Measurements from ENCODE around the gene PSEN1.

PSEN1 gene

DNA sequence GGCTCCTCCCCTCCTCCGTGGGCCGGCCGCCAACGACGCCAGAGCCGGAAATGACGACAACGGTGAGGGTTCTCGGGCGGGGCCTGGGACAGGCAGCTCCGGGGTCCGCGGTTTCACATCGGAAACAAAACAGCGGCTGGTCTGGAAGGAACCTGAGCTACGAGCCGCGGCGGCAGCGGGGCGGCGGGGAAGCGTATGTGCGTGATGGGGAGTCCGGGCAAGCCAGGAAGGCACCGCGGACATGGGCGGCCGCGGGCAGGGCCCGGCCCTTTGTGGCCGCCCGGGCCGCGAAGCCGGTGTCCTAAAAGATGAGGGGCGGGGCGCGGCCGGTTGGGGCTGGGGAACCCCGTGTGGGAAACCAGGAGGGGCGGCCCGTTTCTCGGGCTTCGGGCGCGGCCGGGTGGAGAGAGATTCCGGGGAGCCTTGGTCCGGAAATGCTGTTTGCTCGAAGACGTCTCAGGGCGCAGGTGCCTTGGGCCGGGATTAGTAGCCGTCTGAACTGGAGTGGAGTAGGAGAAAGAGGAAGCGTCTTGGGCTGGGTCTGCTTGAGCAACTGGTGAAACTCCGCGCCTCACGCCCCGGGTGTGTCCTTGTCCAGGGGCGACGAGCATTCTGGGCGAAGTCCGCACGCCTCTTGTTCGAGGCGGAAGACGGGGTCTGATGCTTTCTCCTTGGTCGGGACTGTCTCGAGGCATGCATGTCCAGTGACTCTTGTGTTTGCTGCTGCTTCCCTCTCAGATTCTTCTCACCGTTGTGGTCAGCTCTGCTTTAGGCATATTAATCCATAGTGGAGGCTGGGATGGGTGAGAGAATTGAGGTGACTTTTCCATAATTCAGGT lies at the start of gene PSEN1:
TSS of gene PSEN1 (plus strand) at position 121 of the 839 bp plus-strand sequence. CDS start 11,513 bp downstream, outside the sequence.
- DNase-seq, result peak; percentile 97 to 99

- DNase-seq, result no peak
These were observed 45.3 kb upstream of the PSEN1 start for GRCh38 chr14:73091044-73091443.

- DNase-seq, result no peak
These were observed 38.9 kb upstream of the PSEN1 start for GRCh38 chr14:73097421-73097820.

- DNase-seq, result no peak
These were observed 36.0 kb upstream of the PSEN1 start for GRCh38 chr14:73100334-73100733.

DNA sequence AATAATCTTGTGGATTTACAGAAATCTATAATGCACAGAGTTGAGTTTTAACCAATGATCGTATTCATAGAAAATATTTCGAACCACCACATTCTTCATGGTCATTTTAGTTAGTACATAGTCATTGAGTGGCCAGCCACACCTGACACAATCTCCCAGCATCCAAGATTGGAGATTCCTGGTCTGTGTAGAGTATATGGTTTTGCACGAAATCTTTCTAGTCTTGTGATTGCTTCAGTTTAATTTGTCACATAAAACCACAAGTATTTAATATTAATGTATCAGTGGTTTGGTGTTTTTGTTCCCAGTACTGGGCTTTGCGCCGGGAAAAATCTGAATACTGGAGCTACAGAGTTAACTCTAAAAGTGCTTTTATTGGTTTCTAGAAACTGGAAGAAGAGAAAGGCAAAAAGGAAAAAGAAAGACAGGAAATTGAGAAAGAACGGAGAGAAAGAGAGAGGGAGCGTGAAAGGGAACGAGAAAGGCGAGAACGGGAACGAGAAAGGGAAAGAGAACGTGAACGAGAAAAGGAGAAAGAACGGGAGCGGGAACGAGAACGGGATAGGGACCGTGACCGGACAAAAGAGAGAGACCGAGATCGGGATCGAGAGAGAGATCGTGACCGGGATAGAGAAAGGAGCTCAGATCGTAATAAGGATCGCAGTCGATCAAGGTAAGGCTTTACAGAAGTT lies 33.4 kb upstream of the PSEN1 start:
- no peak for DNase-seq

DNA sequence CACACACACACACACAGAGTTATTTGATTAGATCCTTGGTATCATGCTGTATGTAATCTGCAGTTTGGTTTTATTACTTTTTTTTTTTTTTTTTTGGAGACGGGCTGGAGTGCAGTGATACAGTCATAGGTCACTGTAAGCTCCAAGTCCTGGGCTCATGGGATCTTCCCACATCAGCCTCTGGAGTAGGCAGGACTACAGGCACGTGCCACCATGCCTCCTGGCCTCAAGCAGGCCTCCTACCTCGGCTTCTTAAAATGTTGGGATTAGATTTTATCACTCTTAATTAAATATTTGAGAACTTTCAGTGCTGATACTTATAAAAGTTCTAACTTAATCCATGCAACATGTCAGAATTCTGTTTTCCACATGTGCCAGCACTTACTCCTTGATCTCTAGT lies 31.3 kb upstream of the PSEN1 start:
- no peak for DNase-seq

DNA sequence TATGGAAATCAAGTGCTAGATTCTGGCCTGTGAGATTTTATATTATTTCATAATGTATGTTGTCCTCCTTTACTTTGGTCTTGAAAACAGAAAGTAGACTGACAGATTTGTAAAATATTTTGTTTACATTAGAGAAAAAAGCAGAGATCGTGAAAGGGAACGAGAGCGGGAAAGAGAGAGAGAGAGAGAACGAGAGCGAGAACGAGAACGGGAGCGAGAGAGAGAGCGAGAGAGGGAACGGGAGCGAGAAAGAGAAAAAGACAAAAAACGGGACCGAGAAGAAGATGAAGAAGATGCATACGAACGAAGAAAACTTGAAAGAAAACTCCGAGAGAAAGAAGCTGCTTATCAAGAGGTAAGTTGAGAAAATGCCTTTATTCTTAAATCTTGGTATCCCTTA lies 30.6 kb upstream of the PSEN1 start:
- no peak for DNase-seq

DNA sequence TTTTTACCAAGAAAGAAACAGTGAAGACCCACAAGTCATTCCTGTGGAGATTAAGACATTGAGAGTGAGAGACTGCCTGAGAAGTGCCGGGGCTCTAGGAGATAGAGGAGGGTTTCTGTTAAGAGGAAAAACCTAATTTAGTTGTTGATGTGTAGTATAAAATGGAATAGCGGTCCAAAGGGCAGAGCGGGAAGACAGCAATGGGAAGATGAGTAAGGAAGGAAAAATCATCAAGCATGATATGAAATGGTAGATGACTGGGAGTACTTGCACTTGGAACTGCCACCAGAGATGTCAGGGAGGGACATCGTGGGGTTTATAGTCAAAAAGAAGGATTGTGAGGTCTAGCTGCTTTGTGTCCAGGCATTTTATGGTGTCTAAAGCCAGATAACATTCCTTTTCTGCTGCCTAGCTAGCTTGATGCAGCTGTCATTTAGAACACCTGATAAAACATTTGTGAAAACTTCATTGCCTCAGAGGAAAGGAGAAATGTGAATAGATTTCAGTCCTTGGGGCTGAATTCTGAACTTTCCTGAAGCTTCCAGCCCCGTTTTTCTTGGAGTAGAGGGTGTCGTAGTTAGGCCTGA lies 20.1 kb upstream of the PSEN1 start:
- DNase-seq, result no peak

DNA sequence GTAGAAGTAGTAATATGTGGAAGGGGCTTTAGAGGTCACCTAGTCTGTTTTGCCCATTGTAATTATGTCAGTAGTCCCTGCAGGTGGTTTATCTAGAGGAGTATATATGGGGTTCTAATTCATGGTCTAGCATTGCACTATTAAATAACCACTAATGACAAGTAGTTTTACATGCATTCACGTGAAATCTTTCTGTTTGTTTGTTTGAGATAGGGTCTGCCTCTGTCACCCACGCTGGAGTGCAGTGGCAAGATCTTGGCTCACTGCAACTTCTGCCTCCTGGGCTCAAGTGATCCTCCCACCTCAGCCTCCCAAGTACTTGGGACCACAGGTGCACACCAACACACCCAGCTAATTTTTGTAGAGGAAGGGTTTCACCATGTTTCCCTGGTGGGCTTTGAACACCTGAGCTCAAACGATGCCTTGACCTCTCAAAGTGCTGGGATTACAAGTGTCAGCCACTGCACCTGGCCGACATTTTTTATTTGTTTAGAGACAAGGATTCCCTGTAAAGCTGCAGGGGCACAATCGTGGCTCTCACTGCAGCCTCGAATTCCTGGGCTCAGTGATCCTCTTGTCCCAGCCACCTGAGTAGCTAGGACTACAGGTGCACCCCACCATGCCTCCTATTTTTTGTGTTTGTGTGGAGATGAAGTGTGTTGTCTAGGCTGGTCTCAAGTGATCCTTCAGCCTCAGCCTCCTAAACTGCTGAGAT lies 12.0 kb upstream of the PSEN1 start:
- DNase-seq, result no peak

DNA sequence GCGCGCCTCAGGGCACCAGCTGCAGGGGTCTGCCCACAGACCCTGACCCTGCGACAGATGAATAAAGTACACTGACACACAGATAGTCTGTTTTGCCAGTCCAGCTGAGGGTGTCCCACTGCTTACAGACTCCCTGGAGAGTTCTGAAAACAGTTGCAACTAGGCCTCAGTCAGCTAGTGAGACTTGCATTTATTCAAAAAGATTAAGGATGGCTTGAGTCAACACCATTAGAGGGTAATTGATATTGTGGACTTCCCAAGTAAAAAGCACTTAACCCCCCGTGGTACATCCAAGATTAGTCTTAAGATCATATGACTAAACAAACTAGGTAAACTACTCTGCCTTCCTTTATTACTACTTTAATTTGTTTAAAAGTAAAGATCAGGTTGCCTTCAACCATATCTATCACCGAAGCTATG lies 11.1 kb upstream of the PSEN1 start:
- no peak for DNase-seq

GRCh38 chr14:73125746-73126145 lies 10.6 kb upstream of the PSEN1 start:
- no peak for DNase-seq

DNA sequence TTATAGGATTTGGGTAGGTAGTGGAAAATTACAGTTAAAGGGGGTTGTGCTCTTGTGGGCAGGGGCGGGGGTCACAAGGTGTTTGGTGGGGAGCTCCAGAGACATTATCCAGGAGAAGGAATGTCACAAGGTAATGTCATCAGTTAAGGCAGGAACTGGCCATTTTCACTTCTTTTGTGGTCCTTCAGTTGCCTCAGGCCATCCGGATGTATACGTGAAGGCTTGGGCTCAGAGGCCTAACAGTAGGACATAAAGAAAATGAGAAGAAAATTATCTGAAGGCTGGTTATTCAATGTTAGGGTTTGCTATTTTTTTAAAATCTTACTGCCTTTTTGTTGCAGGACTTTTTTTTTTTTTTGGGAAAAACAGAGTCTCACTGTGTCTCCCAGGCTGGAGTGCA lies 2.5 kb upstream of the PSEN1 start:
- no peak for DNase-seq

- DNase-seq, result no peak
These were observed 271 bp upstream of the PSEN1 start for GRCh38 chr14:73136085-73136386.

DNA sequence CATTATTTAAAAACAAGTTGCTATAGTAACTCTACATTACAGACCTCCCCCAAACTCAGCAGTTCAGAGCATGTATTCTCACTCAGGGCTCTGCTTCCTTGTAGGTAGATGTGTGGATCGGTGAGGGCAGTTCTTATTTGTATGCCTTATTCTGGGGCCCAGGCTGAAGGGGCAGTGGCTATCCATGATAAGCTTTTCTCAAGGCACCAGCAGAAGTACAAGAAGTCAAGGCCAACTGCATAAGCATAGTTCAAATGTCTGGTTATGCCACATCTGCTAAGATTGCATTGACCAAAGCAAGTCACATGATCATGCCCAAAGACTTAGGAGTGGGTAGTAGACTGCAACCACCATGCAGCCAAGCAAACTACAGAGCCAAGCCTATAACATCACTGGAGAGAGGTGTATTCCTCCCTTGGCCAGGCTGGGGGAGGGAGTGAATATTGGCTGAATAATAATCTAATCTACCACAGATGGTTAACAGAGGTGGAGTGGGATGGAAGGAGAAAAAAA lies 4.6 kb downstream of the PSEN1 start:
- DNase-seq, result no peak

GRCh38 chr14:73142216-73142615 lies 5.9 kb downstream of the PSEN1 start:
- DNase-seq, result no peak

DNA sequence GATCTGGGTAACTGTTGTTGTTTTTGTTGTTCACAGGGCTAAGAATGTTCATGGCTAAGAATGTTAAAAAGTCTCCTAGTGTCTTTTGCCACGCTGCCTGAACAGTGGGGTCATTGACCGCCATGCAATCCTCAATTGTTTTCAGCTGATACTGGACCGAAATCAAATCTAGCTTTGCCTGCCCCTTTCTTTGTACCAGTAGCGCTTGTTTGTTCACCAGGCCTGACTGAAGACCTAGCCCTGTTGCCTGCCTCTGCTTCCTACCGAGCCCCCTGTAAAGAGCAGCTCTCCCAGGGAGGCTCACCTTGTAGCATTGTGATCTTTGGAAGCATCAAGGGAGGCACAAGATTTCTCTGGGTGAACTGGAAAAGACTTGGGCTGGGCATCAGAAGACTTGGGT lies 6.7 kb downstream of the PSEN1 start:
- no peak for DNase-seq

DNA sequence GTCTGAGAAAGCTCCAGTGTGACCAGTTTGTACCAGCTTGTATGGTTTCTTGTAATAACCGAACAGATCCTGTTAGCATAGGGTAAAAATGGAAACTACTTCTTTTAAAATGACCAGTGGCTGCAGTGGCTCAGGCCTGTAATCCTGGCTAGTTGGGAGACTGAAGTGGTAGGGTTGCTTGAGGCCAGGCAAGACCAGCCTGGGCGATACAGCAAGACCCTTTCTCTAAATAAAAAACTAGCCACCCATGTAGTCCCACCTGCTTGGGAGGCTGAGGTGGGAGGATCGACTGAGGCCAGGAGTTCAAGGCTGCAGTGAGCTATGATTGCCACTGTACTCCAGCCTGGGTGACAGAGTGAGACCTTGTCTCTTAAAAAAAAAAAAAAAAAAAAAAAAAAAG lies 7.3 kb downstream of the PSEN1 start:
- no peak for DNase-seq

DNA sequence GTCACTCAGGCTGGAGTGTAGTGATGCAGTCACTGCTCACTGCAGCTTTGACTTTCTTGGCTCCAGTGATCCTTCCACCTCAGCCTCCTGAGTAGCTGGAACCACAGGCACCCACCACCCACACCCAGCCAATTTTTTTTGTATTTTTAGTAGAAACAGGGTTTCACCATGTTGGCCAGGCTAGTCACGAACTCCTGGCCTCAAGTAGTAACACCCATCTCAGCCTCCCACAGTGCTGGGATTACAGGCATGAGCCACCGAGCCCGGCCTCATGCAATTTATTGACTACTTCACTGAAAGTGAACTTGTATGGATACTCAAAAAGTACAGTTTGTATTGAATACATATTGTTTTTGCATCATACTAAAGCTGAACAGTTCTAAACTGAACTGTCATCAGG lies 9.1 kb downstream of the PSEN1 start:
- no peak for DNase-seq

GRCh38 chr14:73146111-73146510 lies 9.8 kb downstream of the PSEN1 start:
- DNase-seq, result no peak

- DNase-seq, result no peak
These were observed 13.4 kb downstream of the PSEN1 start for GRCh38 chr14:73149753-73150152.

DNA sequence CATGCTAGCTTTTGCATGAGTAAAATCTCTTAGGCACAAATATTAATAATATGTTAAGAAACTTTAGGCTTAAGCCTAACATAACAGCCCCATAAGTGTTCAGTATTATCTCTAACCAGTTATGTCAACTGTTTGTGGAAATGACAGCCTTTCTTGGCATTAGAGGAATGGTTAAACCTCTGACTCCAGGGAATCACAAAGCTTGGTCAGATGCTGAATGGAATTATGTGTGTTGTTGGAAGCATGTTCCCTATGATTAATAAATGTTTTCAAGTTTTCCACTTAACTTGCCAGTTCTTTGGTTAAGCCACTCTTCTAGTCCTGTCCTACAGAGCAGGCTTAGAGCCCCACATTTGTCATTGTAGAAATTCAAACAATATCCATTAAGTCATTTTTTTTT lies 17.0 kb downstream of the PSEN1 start:
- DNase-seq, result no peak

- no peak for DNase-seq
These were observed 25.9 kb downstream of the PSEN1 start for GRCh38 chr14:73162251-73162650.

GRCh38 chr14:73166399-73166798 lies 30.1 kb downstream of the PSEN1 start:
- DNase-seq, result no peak

Measured in CD4-positive, alpha-beta T cell treated with Interferon alpha-2 for 1 hour (primary cell).